Measurements from ENCODE around the gene PTPRN2. TPM values are rescaled to one million over a fixed set of nuclear protein-coding genes. Genes with fewer than 3 reads are reported as not detected.

The PTPRN2 gene
- total and polyA plus RNA-seq, 2 of the 8 experiments (the other 6 are each of a cell fraction or from before 2014, with no cell fraction given): 2.6 to 4.5 TPM

GRCh38 chr7:157544980-157545680 is 1042.5 kb downstream of the PTPRN2 start:
- Histone ChIP-seq H3K18ac (ENCODE audit: extremely low read depth, low read length) (no peak overlapping the region; the same call in 1 of the 2 replicates), H2BK20ac (ENCODE audit: low read length) (no peak overlapping the region), H4K5ac (ENCODE audit: insufficient read length, low read depth, low read length) (no peak overlapping the region), H3K23me2 (ENCODE audit: low read depth, low read length) (peaks cover 5% of the 10 kb centered on the region; the same call in 1 of the 2 replicates), H4K8ac (ENCODE audit: extremely low read depth, insufficient read depth, low read length) (no peak overlapping the region), H4K91ac (replicated peaks; ENCODE audit: insufficient read length, low read length) (peak overlapping the region; percentile 39), H3K9ac (replicated peaks in 1 of 4; ENCODE audit: extremely low read depth in 1 of 4, low read depth in 3 of 4, low read length in 3 of 4) (no peak overlapping the region), H2BK15ac (ENCODE audit: low read length) (peak overlapping the region; percentile 97; the same call in 1 of the 2 replicates), H3K4me3 (ENCODE audit: extremely low read depth in 1 of 4, insufficient read depth in 2 of 4, low read depth in 3 of 4, low read length in 4 of 4) (no peak overlapping the region), H3K56ac (replicated peaks; ENCODE audit: insufficient read length, low read depth, low read length) (no peak overlapping the region), H2AFZ (ENCODE audit: low read length) (no peak overlapping the region), H2BK12ac (ENCODE audit: low read depth, low read length) (peak overlapping the region; percentile 68; the same call in 1 of the 2 replicates), H4K20me1 (replicated peaks in 1 of 2; ENCODE audit: control insufficient read depth in 1 of 2, insufficient read depth in 2 of 2, low read length in 2 of 2) (peaks cover 0 to 7% of the 10 kb centered on the region in 2 experiments), H3K79me1 (ENCODE audit: low read depth, low read length) (no peaks in the 10 kb centered on the region), H3K4me1 (replicated peaks in 1 of 4; ENCODE audit: control insufficient read depth in 3 of 4, insufficient read depth in 4 of 4, low read length in 3 of 4) (no peaks in the 10 kb centered on the region), H3K23ac (ENCODE audit: insufficient read length) (no peak overlapping the region), H2AK5ac (ENCODE audit: low read depth, low read length) (peak overlapping the region; percentile 16; the same call in 1 of the 2 replicates), H3K4me2 (ENCODE audit: insufficient read depth in 1 of 2, low read depth in 2 of 2, low read length in 2 of 2) (no peak overlapping the region), H3K36me3 (ENCODE audit: control insufficient read depth in 2 of 4, insufficient read depth in 4 of 4, low read length in 3 of 4) (no peaks in the 10 kb centered on the region), H3K27ac (ENCODE audit: low read depth, low read length) (no peak overlapping the region), H3K79me2 (ENCODE audit: control insufficient read depth in 1 of 2, insufficient read depth in 2 of 2, low read length in 2 of 2) (no peaks in the 10 kb centered on the region), H2BK5ac (ENCODE audit: low read depth, low read length) (peak overlapping the region; percentile 66; the same call in 1 of the 2 replicates), H2BK120ac (replicated peaks; ENCODE audit: low read depth, low read length) (no peak overlapping the region), H3K9me3 (ENCODE audit: insufficient read depth in 2 of 2, low read depth in 1 of 2, low read length in 1 of 2) (no peaks in the 10 kb centered on the region), H3K4ac (replicated peaks; ENCODE audit: insufficient read length, low read depth, low read length) (no peak overlapping the region), H3K27me3 (replicated peaks in 1 of 4; ENCODE audit: control insufficient read depth in 3 of 4, extremely low read depth in 1 of 4, insufficient read depth in 3 of 4, low read length in 3 of 4) (no peaks in the 10 kb centered on the region; a peak in 1 of 7 replicates), H3K14ac (ENCODE audit: insufficient read length) (no peak overlapping the region)
- FAIRE-seq: no peak
- ChIA-PET POLR2A (ENCODE audit: partially characterized antibody) (no interaction called here), CTCF (ENCODE audit: partially characterized antibody) (interaction anchor here (1.2 kb wide), 1 partner anchor 71 kb away, joined by 4 read pairs; no protein-coding TSS in a partner anchor)
- 86% methylated on average over 17 of the region's 17 CpGs; no CpG with 5 or more reads in 1 of the 2 experiments for WGBS, 2 experiments (ENCODE audit: extremely low coverage in 1 of 2, insufficient coverage in 1 of 2, insufficient read length in 1 of 2, insufficient replicate concordance in 2 of 2, low coverage in 1 of 2, low lambda C conversion rate in 2 of 2, missing lambda C conversion rate in 1 of 2)
- no peak for DNase-seq (ENCODE audit: low read depth in 1 of 2, low spot score in 2 of 2)
- TF ChIP-seq ASH2L (IDR thresholded peaks at IDR 0.05; ENCODE audit: low read length): no peak

Data from H1 (cell line).